Aorta (tissue), 5 donors: ENCODE results near the gene RNF141. TPM values are rescaled to one million over a fixed set of nuclear protein-coding genes. Genes with fewer than 3 reads are reported as not detected.

Experiments
- ATAC-seq: fragments of 200-7000 bp; cut with Tn5 transposase; one replicate; pipeline ENCODE4 v1.9.1; 2022; ENCODE audit warnings: moderate library complexity; ENCODE audit not compliant: low FRiP score
- DNase-seq, 2 donors: peaks; one replicate each; pipeline ENCODE4 v3.0.0-alpha.2; 2020
- H3K27ac ChIP-seq, 2 donors: one replicate each; pipeline ENCODE4 v1.5.1; 2013; ENCODE audit warnings: low read length in 2 of 2, mild to moderate bottlenecking in 2 of 2, moderate library complexity in 2 of 2, control low read depth in 1 of 2, inconsistent platforms in 1 of 2, low read depth in 1 of 2
- H3K27me3 ChIP-seq, 2 donors: one replicate each; pipeline ENCODE4 v1.6.1; 2013; ENCODE audit warnings: control low read depth in 1 of 2, low read length in 1 of 2, mild to moderate bottlenecking in 1 of 2, moderate library complexity in 1 of 2; ENCODE audit not compliant: insufficient read depth in 2 of 2, control insufficient read depth in 1 of 2
- H3K36me3 ChIP-seq, 2 donors: one replicate each; pipeline ENCODE4 v1.6.1; 2013; ENCODE audit warnings: control low read depth in 1 of 2, low read length in 1 of 2, mild to moderate bottlenecking in 1 of 2; ENCODE audit not compliant: insufficient read depth in 2 of 2, control insufficient read depth in 1 of 2
- H3K4me1 ChIP-seq, 2 donors: one replicate each; pipeline ENCODE4 v1.6.1; 2013; ENCODE audit warnings: low read length in 2 of 2, control low read depth in 1 of 2, mild to moderate bottlenecking in 1 of 2, moderate library complexity in 1 of 2; ENCODE audit not compliant: insufficient read depth in 2 of 2, control insufficient read depth in 1 of 2
- H3K4me3 ChIP-seq, 2 donors: one replicate each; pipeline ENCODE4 v1.5.1; 2013; ENCODE audit warnings: low read length in 2 of 2, control low read depth in 1 of 2, mild to moderate bottlenecking in 1 of 2
- H3K9me3 ChIP-seq: one replicate; pipeline ENCODE4 v1.6.1; 2013; ENCODE audit warnings: mild to moderate bottlenecking, low read length; ENCODE audit not compliant: control insufficient read depth
- WGBS, 2 donors: extraction: QIAGEN DNeasy Blood & Tissue Kit; methylation state at CpG; one replicate each; pipeline ENCODE4 v1.1.7; 2013; 5-methylcytosine and 5-hydroxymethylcytosine counted together
- intact Hi-C, 2 donors: fragments of 100-400 bp; cut with DNase I; formaldehyde crosslinking; loops; one replicate each; pipeline versions ENCODE4 v1.14.2 to v1.15.0; 2022
- polyA plus RNA-seq, 2 donors: library from polyadenylated mRNA; stranded (reverse); fragments of 200-250 nt; gene quantifications; one replicate each; pipeline ENCODE4 v1.2.3, GENCODE V29; 2013
- total RNA-seq, 2 donors: library from RNA; stranded (reverse); fragmentation: NEBNext Ultra II Directional; extraction: Animal tissue kit (Norgen Biotek cat#: 25700); gene quantifications; one replicate each; pipeline ENCODE4 v1.2.1, GENCODE V29; 2021
- donor health status: healthy with polysubstance abuse.
- donor health status: Bipolar disorder and iron deficiency.
- donor health status: DM: no; HTN: no; CAD: no.
- donor health status: DM: no; HTN: no; CAD: no.
- donor health status: DM: yes; HTN: yes; CAD: no.

The RNF141 gene
- total and polyA plus RNA-seq, 4 donors: 20.5 to 61.6 (median 51.1) TPM

DNA sequence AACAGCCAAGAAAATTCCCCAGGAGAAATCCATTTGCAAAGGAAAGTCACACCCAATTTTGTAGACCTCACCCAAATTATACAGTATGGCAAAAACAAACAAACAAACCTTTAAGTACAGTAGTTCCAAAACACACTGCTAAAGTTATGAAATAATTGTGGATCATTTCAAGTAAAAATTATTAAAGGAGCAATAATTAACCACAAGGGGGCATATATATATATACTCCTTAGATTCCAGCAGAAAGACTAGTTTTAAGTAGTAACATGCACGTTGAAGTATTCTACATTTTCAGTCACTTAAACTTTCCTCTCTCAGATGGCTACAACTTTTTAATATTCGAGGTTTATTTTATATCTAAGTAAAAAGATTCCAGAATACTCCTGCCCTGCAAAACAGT lies 26.8 kb downstream of the RNF141 start:
- Histone ChIP-seq H3K9me3 (no peaks in the 10 kb centered on the region), H3K27ac (peak overlapping the region in 1 of 2 donors; percentile 67), H3K4me3 (no peak overlapping the region), H3K4me1 (peaks cover 4 to 8% of the 10 kb centered on the region in 2 donors), H3K27me3 (no peaks in the 10 kb centered on the region), H3K36me3 (no peaks in the 10 kb centered on the region)
- 1 to 6% methylated on average over 2 of the region's 2 CpGs for WGBS, 2 donors
- DNase-seq: no peak
- intact Hi-C loops: loop anchor here (10.0 kb wide), 1 partner anchor 109 kb away; no protein-coding TSS in a partner anchor
- ATAC-seq: no peak

DNA sequence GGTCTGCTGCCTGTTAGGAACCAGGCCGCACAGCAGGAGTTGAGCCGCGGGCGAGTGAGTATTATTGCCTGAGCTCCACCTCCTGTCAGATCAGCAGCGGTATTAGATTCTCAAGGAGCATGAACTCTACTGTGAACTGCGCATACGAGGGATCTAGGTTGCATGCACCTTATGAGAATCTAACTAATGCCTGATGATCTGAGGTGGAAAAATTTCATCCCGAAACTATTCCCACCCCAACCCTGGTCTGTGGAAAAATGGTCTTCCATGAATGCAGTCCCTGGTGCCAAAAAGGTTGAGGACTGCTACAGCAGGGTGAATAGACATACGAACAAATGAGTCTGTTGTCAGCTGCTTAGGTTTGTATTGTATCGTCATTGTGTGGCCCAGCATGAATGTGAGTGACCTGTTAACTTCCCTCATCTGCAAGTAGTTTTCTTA lies 29.8 kb downstream of the RNF141 start:
- ATAC-seq (no peak), DNase-seq (no peak)
- 81 to 89% methylated on average over 10 of the region's 10 CpGs for WGBS, 2 donors
- Histone ChIP-seq H3K9me3 (no peaks in the 10 kb centered on the region), H3K4me1 (peaks cover 2 to 4% of the 10 kb centered on the region in 2 donors), H3K4me3 (no peak overlapping the region), H3K27ac (no peak overlapping the region), H3K27me3 (no peaks in the 10 kb centered on the region), H3K36me3 (no peaks in the 10 kb centered on the region)
- intact Hi-C loops: loop anchor here (10.0 kb wide), 1 partner anchor 106 kb away; no protein-coding TSS in a partner anchor

DNA sequence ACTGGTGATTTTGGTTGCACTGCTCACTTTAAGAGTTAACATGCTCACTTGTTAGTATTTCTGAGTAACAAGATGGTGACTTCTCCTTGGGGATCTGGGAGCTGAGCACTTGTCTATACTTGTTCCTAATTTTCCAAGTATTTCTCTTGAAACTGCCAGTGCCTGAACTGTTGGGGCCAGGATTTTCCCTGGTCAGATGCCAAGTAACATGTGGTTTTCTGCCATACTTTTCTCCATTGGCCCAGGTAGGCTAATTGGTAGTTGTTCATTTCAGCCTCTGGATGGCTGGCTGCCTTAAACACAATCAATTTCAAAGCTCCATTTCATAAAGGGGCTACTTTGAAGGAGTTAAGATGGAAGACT lies 35.0 kb downstream of the RNF141 start:
- intact Hi-C loops: no loop called here
- H3K9me3 ChIP-seq: no peaks in the 10 kb centered on the region
- no peak for DNase-seq

DNA sequence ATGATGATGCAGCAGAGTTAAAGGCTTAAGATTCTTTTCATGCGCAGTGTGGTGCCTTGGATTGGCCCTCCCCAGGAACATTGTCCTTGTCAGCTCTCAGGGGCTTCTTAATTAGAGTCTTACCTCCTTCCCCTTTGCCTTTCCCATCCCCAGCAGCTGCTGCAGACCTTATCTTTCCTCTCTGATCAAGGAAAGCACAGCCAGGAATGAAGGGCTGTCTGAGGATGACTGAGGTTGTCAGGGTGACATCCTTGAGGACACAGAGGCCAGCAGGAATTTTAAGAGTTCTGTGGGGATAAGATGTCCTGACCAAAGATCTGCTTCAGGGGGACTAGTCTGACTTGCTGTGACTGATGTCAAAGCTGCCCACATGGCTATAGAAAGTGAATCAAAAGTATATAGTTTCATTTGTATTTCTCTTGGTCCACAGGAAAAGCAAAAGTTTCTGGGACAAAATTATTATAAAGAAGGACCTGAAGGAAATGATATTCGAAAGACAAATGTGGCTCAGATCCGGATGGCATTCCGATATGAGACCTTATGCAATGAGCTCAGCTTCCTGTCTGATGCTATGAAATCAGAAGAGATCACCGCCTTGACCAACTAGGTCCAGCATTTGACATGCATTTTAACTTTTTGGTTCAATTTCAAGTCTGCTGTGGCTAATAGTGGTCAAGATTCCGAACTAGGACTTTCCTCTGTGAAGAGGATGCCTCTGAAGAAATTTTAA lies 35.5 kb downstream of the RNF141 start:
- DNase-seq (no peak), ATAC-seq (no peak)
- Histone ChIP-seq H3K27ac (no peak overlapping the region), H3K36me3 (no peaks in the 10 kb centered on the region), H3K4me3 (no peak overlapping the region), H3K9me3 (no peaks in the 10 kb centered on the region), H3K4me1 (no peaks in the 10 kb centered on the region), H3K27me3 (no peaks in the 10 kb centered on the region)
- intact Hi-C loops: no loop called here
- 90 to 94% methylated on average over 6 of the region's 6 CpGs for WGBS, 2 donors

More for the DNA sequence above, 35.0 kb downstream of the RNF141 start:
- no peaks in the 10 kb centered on the region for H3K36me3 ChIP-seq
- H3K4me3 ChIP-seq: no peak overlapping the region
- H3K27ac ChIP-seq: no peak overlapping the region
- no peak for ATAC-seq
- H3K4me1 ChIP-seq: no peaks in the 10 kb centered on the region
- no peaks in the 10 kb centered on the region for H3K27me3 ChIP-seq

DNA sequence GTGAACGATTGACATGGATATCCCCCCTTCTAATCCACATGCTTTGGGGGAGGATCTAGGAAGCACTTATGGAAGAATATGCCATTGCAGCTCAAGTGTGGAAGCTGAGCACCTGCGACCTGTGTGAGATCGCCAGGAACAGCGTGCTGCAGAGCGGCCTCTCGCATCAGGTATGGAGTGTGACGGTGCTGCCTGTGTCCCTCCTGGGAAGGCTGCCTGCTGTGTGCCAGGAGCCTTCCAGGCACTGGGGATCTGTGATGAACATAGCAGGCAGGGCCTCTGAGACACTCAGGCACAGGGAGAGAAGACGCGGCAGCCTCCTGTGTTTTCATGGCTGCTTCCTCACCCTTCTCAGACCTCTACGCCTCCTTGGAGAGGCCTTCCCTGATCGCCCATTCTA lies 36.5 kb downstream of the RNF141 start:
- Histone ChIP-seq H3K27ac (no peak overlapping the region), H3K4me1 (no peaks in the 10 kb centered on the region), H3K4me3 (no peak overlapping the region), H3K27me3 (no peaks in the 10 kb centered on the region), H3K9me3 (no peaks in the 10 kb centered on the region), H3K36me3 (no peaks in the 10 kb centered on the region)
- no peak for DNase-seq
- no peak for ATAC-seq
- intact Hi-C loops: no loop called here
- WGBS, 2 donors: 95 to 96% methylated on average over 11 of the region's 11 CpGs

DNA sequence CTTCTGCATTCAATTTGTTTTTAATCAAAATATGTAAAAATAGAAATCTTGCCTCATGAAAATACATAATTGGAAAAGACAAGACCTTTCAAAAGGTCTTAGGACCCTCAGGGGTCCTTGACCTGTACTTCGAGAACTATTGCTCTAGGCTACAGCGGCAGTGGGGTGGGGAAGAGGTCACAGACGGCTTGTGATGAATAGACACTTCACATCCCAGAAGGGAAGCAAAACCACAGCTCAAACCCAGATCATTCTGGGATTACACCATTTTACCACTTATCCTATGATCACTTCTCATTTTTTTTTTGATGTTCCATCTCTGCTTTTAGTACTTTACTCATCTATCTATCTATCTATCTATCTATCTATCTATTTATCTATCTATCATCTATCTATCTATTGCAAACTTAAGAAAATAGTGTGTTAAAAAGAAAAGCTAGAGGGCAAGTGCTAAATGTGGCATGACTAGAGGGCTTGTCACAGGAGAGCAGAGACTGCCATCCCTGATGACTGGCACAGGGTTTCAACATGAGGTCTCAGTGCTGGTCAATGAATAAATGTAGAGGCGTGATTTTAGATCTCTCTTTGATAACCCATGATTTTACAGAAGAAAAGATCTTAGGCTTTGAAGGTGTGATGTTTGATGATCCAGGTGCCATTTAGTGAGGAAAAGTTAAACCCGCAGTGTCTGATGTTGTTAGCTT lies 37.1 kb downstream of the RNF141 start:
- Histone ChIP-seq H3K27me3 (no peaks in the 10 kb centered on the region), H3K36me3 (no peaks in the 10 kb centered on the region), H3K9me3 (no peaks in the 10 kb centered on the region), H3K27ac (no peak overlapping the region), H3K4me3 (no peak overlapping the region), H3K4me1 (no peaks in the 10 kb centered on the region)
- WGBS, 2 donors: 92 to 94% methylated on average over 5 of the region's 5 CpGs
- ATAC-seq: no peak
- no peak for DNase-seq
- intact Hi-C loops: no loop called here

DNA sequence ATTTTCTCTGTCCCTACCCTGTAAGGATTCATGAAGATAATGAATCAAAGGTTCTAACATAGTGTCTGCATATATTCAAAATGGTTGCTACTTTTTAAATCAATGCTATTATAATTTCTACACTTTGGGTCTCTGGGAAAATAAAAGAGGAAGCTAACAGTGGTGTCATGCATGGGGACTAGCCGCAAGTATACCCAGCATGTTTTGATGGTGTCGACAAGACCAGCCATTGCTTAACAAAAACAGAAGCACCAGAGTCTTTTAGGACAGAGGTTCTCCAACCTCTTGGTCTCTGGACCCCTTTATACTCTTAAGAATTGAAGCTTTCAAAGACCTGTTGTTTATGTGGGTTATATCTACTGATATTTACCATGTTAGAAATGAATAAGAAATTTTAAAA lies 37.8 kb downstream of the RNF141 start:
- Histone ChIP-seq H3K36me3 (no peaks in the 10 kb centered on the region), H3K27me3 (no peaks in the 10 kb centered on the region), H3K9me3 (no peaks in the 10 kb centered on the region), H3K4me1 (no peaks in the 10 kb centered on the region), H3K4me3 (no peak overlapping the region), H3K27ac (no peak overlapping the region)
- intact Hi-C loops: no loop called here
- no peak for ATAC-seq
- WGBS, 2 donors: 83 to 87% methylated on average over 2 of the region's 2 CpGs
- DNase-seq: no peak

DNA sequence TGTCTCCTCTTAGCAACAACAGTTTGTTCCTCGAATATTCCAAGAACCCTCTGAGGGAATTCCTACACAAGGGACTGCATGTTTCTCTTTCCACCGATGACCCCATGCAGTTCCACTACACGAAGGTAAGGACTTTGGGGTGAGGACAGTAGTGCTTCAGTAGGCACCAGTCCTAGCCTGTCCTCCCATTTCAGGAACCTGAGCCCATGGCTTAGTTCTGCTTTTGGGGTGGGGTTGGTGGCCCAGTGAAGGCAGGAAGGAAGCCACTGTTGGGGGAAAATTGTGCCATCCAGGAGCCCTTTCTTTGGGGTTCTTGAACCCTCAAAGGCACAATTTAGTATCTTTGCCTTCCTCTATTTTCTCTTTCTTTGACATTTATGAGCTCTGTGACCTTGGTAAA lies 38.2 kb downstream of the RNF141 start:
- H3K4me1 ChIP-seq: no peaks in the 10 kb centered on the region
- no peak overlapping the region for H3K4me3 ChIP-seq
- H3K9me3 ChIP-seq: no peaks in the 10 kb centered on the region
- no peak overlapping the region for H3K27ac ChIP-seq
- DNase-seq: no peak
- intact Hi-C loops: no loop called here
- no peaks in the 10 kb centered on the region for H3K27me3 ChIP-seq
- WGBS, 2 donors: 90 to 91% methylated on average over 3 of the region's 3 CpGs
- no peaks in the 10 kb centered on the region for H3K36me3 ChIP-seq
- ATAC-seq: no peak
